ENCODE results near the gene NEK10. TPM values are rescaled to one million over a fixed set of nuclear protein-coding genes. Genes with fewer than 3 reads are reported as not detected.

The NEK10 gene
- total RNA-seq, 1 donor from 2014 or later = not detected

DNA sequence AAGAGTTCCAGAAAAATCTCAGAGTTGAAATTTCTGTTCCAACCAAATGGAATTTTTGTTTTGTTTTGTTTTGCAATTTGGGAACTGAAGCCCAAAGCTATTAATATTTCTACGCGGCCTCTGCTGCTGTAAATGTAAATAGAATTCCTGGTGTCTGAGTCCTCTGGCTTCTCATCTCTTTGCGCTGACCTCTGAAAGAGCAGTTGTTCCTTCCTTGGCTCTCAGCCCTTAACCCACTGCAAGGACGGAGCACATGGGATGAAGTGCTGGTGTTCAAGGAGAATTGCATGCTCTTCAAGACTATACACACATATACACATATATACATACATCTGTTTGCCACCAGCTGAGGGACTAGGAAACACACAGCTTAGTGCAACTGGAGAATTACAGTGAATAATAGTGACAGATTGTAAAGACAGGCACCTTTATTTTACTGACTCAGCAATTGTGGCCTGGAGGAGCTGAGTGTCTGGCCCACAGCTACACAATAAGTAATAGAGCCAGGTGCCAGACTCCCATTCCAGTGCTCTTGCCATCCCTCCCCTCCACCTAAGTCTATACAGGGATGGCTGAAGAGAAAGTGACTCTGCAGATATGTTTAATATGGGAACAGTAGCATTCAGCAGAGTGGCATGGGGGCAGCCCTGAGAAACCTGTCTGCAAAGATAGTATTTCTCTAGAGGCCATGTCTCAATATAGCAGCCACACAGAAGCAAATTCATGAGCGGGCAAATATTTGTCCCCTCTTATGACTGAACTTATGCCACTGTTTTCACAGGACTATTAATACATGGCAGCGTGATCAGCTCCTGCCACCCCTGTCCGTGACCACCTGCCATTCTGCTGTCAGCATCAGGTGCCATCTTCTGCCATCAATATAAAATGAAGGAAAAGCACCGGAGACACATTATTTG is 42.3 kb downstream of the NEK10 start:
- no peak for DNase-seq (ENCODE audit: extremely low spot score in 2 of 2)
- H3K4me1 ChIP-seq = peaks cover 7% of the 10 kb centered on the region
- H3K9me3 ChIP-seq = no peaks in the 10 kb centered on the region
- no peaks in the 10 kb centered on the region for H3K27me3 ChIP-seq
- intact Hi-C loops (cut with DNase I) = no loop called here
- no peaks in the 10 kb centered on the region for H3K36me3 ChIP-seq
- TF ChIP-seq, protein P1, sequence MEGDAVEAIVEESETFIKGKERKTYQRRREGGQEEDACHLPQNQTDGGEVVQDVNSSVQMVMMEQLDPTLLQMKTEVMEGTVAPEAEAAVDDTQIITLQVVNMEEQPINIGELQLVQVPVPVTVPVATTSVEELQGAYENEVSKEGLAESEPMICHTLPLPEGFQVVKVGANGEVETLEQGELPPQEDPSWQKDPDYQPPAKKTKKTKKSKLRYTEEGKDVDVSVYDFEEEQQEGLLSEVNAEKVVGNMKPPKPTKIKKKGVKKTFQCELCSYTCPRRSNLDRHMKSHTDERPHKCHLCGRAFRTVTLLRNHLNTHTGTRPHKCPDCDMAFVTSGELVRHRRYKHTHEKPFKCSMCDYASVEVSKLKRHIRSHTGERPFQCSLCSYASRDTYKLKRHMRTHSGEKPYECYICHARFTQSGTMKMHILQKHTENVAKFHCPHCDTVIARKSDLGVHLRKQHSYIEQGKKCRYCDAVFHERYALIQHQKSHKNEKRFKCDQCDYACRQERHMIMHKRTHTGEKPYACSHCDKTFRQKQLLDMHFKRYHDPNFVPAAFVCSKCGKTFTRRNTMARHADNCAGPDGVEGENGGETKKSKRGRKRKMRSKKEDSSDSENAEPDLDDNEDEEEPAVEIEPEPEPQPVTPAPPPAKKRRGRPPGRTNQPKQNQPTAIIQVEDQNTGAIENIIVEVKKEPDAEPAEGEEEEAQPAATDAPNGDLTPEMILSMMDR (IDR thresholded peaks at IDR 0.05) = no peak
- TF ChIP-seq POLR2A (IDR thresholded peaks at IDR 0.05) (no peak), POLR2AphosphoS5 (IDR thresholded peaks at IDR 0.05; ENCODE audit: insufficient read depth in 1 of 2, low read depth in 1 of 2) (no peak)
- H3K4me3 ChIP-seq = no peak overlapping the region
- H3K27ac ChIP-seq = no peak overlapping the region

DNA sequence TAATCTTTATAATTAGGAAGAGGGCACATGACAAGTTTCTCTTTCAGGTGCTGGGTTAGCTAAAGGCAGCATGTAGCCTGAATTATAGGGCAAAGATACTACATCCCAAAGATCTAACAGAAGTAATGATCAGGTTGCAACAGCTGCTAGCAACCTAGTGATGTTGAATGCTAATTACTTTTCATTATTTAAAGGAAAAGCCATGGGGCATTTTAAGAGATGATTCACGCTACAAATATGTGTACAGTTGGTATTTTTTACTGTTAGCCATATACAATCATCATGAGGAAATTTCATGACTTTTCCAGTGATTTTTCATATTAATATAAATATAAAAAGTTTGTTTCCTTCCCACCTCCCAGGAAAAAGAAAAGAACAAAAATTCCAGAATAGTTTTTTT is 43.0 kb downstream of the NEK10 start:
- H3K36me3 ChIP-seq = no peaks in the 10 kb centered on the region
- peaks cover 7% of the 10 kb centered on the region for H3K4me1 ChIP-seq
- no peaks in the 10 kb centered on the region for H3K27me3 ChIP-seq
- intact Hi-C loops (cut with DNase I) = no loop called here
- H3K4me3 ChIP-seq = no peak overlapping the region
- H3K27ac ChIP-seq = peak overlapping the region; percentile 15
- TF ChIP-seq POLR2A (IDR thresholded peaks at IDR 0.05) (no peak), POLR2AphosphoS5 (IDR thresholded peaks at IDR 0.05; ENCODE audit: insufficient read depth in 1 of 2, low read depth in 1 of 2) (no peak)
- TF ChIP-seq, protein P1 (IDR thresholded peaks at IDR 0.05) = no peak
- no peak for DNase-seq (ENCODE audit: extremely low spot score in 2 of 2)
- H3K9me3 ChIP-seq = no peaks in the 10 kb centered on the region

DNA sequence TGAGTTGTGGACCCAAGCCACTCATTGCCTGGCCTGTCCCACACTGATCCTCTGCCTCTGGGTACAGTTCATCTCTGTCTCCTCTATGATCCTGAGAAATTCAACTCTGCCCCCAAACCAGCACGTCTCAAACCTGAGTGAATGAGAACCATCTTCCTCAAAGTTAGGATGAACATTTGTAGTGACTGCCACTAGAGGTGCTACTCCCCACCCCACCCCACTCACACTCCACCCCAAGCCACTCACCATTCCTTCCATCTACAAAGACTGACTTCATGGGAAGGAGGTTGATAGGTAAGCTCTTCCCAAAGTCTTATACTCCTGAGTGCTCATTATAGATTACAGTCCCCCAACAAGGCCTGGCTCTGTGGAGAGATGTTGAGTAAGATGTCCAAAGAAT is 43.8 kb downstream of the NEK10 start:
- H3K4me3 ChIP-seq = no peak overlapping the region
- no peaks in the 10 kb centered on the region for H3K27me3 ChIP-seq
- peaks cover 7% of the 10 kb centered on the region for H3K4me1 ChIP-seq
- intact Hi-C loops (cut with DNase I) = no loop called here
- TF ChIP-seq POLR2A (IDR thresholded peaks at IDR 0.05) (no peak), POLR2AphosphoS5 (IDR thresholded peaks at IDR 0.05; ENCODE audit: insufficient read depth in 1 of 2, low read depth in 1 of 2) (no peak)
- TF ChIP-seq, protein P1 (IDR thresholded peaks at IDR 0.05) = no peak
- no peaks in the 10 kb centered on the region for H3K9me3 ChIP-seq
- no peak for DNase-seq (ENCODE audit: extremely low spot score in 2 of 2)
- no peaks in the 10 kb centered on the region for H3K36me3 ChIP-seq
- no peak overlapping the region for H3K27ac ChIP-seq

DNA sequence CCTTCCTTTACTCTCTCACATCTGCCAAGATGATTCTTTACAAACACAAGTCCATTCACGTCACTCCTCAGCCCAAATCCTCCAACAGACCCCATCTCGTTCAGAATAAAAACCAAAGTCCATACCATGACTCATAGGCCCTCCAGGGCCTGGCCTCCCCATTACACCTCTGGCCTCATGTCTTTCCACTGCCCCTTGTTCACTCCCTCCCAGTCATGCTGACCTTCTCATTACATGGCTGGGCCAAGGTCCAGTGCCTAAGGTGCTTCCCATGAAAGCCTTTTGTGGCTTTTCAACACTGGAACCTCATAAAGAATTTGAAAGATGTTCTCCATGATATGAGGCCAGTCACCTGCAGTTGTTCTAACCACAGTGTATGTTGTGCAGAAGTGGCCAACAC is 44.5 kb downstream of the NEK10 start:
- no peaks in the 10 kb centered on the region for H3K27me3 ChIP-seq
- TF ChIP-seq POLR2A (IDR thresholded peaks at IDR 0.05) (no peak), POLR2AphosphoS5 (IDR thresholded peaks at IDR 0.05; ENCODE audit: insufficient read depth in 1 of 2, low read depth in 1 of 2) (no peak)
- TF ChIP-seq, protein P1 (IDR thresholded peaks at IDR 0.05) = no peak
- H3K4me3 ChIP-seq = no peak overlapping the region
- H3K27ac ChIP-seq = no peak overlapping the region
- peaks cover 7% of the 10 kb centered on the region for H3K4me1 ChIP-seq
- intact Hi-C loops (cut with DNase I) = no loop called here
- no peaks in the 10 kb centered on the region for H3K9me3 ChIP-seq
- no peak for DNase-seq (ENCODE audit: extremely low spot score in 2 of 2)
- H3K36me3 ChIP-seq = no peaks in the 10 kb centered on the region

DNA sequence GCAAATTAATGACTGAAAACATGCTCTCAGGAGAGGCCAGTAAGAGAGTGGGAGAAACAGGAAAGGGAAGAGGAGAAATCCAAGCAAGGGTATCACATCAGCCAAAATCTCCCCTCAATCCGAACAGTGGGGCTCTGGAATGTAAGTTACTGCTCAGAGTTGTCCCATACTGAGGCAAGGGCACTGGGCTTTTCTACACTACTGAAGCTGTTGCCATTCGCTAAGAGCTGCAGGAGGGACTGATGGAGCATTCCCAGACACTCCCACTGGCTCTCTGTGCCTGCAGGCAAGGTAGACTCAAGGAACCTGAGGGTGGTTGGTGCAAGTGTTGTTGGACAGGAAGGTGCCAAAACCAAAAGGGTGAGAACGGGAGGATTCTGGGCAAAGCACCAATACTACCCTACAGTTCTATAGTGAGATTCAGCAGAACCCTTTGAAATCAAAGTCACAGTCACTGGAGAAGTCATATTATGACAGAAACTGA is 46.1 kb downstream of the NEK10 start:
- H3K9me3 ChIP-seq = no peaks in the 10 kb centered on the region
- intact Hi-C loops (cut with DNase I) = no loop called here
- peaks cover 7% of the 10 kb centered on the region for H3K4me1 ChIP-seq
- no peak for TF ChIP-seq POLR2A (IDR thresholded peaks at IDR 0.05)
- TF ChIP-seq, protein P1 (IDR thresholded peaks at IDR 0.05) = no peak
- TF ChIP-seq POLR2AphosphoS5 (IDR thresholded peaks at IDR 0.05; ENCODE audit: insufficient read depth in 1 of 2, low read depth in 1 of 2) = no peak
- no peak overlapping the region for H3K4me3 ChIP-seq
- no peak for DNase-seq (ENCODE audit: extremely low spot score in 2 of 2)
- no peak overlapping the region for H3K27ac ChIP-seq
- H3K36me3 ChIP-seq = no peaks in the 10 kb centered on the region
- H3K27me3 ChIP-seq = no peaks in the 10 kb centered on the region
